Measurements from ENCODE around the gene ZFP3.

DNA sequence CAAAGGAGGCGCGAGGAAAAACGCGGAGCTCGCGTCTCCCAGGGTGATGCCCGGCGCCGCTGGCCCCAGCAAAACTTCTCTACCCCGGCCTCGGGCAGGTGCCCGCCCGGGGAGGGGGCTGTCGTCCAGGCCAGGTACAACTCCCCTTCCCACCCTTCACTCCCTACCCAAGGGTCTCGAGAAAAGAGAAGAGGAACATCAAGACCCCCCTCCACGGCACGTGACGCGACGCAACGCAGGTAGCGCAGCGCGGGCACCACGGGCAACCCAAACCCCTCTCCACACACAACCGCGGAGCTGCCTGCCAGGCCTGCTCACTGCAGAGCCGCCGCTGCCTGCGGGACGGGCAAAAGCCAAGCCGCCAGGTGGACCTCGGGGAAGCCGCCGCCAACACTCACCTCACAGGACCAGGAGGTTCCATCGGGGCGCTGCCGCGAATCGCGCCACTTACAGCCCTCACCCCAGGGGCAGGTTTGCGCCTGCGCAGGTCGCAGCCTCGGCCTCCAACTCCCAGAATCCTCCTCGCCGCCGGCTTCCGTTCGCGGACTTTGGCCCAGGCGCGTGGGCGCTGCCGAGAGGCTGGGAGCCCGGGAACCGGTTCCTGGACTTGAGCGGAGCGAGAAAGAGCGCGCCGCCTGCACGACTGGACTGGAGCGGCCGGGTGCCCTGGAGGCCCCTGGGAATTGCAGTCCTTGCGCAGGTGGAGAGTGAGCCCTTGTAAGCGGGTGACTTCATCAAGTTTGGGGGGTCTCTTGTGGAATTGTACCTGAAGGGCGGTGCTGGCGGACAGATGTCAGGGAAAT is 33.3 kb downstream of the ZFP3 start, which contains the start of gene ZNF232:
- TF ChIP-seq CTCF (IDR thresholded peaks at IDR 0.05; ENCODE audit: low read length) (no peak), EZH2 (optimal IDR thresholded peaks at IDR 0.05; ENCODE audit: low read depth, low read length) (no peak), EZH2phosphoT487 (IDR thresholded peaks at IDR 0.05; ENCODE audit: low read length) (no peak)
